DOHH2 (cell line): Measurements from ENCODE around the gene SOD2.

Source experiments
- H3F3A ChIP-seq: fragments of 200-600 bp; sonication (generic), shearing (Covaris generic); 2 replicates; pipeline ENCODE4 v1.6.0; 2016; ENCODE audit warnings: antibody characterized with exemption, mild to moderate bottlenecking; ENCODE audit not compliant: control insufficient read depth, insufficient read depth
- H3K27ac ChIP-seq: fragments of 200-600 bp; sonication (generic); 2 replicates; pipeline ENCODE4 v1.5.1; 2014; ENCODE audit warnings: low read depth, mild to moderate bottlenecking, low read length, moderate library complexity
- H3K27me3 ChIP-seq: fragments of 200-600 bp; sonication (generic); 2 replicates; pipeline ENCODE4 v1.6.1; 2014; ENCODE audit warnings: mild to moderate bottlenecking, low read length, mixed read lengths; ENCODE audit not compliant: control insufficient read depth
- H3K36me3 ChIP-seq: fragments of 200-600 bp; sonication (generic); 2 replicates; pipeline ENCODE4 v1.6.1; 2014; ENCODE audit warnings: mild to moderate bottlenecking, low read length, moderate library complexity, mixed read lengths; ENCODE audit not compliant: control insufficient read depth
- H3K4me1 ChIP-seq: fragments of 200-600 bp; sonication (generic); 2 replicates; pipeline ENCODE4 v1.6.1; 2014; ENCODE audit warnings: mild to moderate bottlenecking, low read length, mixed read lengths; ENCODE audit not compliant: control insufficient read depth
- H3K4me2 ChIP-seq: fragments of 200-600 bp; sonication (generic); 2 replicates; pipeline ENCODE4 v1.6.0; 2014; ENCODE audit warnings: mild to moderate bottlenecking, low read length, moderate library complexity
- H3K4me3 ChIP-seq: fragments of 200-600 bp; sonication (generic); 2 replicates; pipeline ENCODE4 v1.5.1; 2014; ENCODE audit warnings: mild to moderate bottlenecking, low read length, mixed read lengths
- H3K79me2 ChIP-seq: fragments of 200-600 bp; sonication (generic); 2 replicates; pipeline ENCODE4 v1.6.1; 2014; ENCODE audit warnings: mild to moderate bottlenecking, low read length, mixed read lengths; ENCODE audit not compliant: control insufficient read depth
- H3K9me2 ChIP-seq: fragments of 200-600 bp; sonication (generic); replicated peaks from 2 replicates; pipeline ENCODE4 v1.6.1; 2014; ENCODE audit warnings: mild to moderate bottlenecking, low read length, mixed read lengths; ENCODE audit not compliant: control insufficient read depth
- H3K9me3 ChIP-seq: fragments of 200-600 bp; sonication (generic); 2 replicates; pipeline ENCODE4 v1.6.1; 2014; ENCODE audit warnings: antibody characterized with exemption, low read length, mixed read lengths; ENCODE audit not compliant: control insufficient read depth, insufficient read depth
- H4K20me1 ChIP-seq: fragments of 200-600 bp; sonication (generic); 2 replicates; pipeline ENCODE4 v1.6.0; 2014; ENCODE audit warnings: low read depth, mild to moderate bottlenecking, antibody characterized with exemption, low read length, moderate library complexity; ENCODE audit not compliant: control insufficient read depth, insufficient read depth
- EZH2phosphoT487 ChIP-seq: fragments of 200-600 bp; sonication (generic); IDR thresholded peaks from 2 replicates; pipeline ENCODE4 v1.6.1; 2017; ENCODE audit warnings: borderline replicate concordance, mild to moderate bottlenecking, antibody characterized with exemption, low read length, moderate library complexity, mixed read lengths
- TF ChIP-seq, protein P1 (sequence below): fragments of 200-600 bp; sonication (generic); IDR thresholded peaks from one replicate; pipeline ENCODE4 v1.5.1; 2014; ENCODE audit warnings: antibody characterized with exemption, mild to moderate bottlenecking, low read depth, low read length; ENCODE audit not compliant: poor library complexity, severe bottlenecking

Gene SOD2

DNA sequence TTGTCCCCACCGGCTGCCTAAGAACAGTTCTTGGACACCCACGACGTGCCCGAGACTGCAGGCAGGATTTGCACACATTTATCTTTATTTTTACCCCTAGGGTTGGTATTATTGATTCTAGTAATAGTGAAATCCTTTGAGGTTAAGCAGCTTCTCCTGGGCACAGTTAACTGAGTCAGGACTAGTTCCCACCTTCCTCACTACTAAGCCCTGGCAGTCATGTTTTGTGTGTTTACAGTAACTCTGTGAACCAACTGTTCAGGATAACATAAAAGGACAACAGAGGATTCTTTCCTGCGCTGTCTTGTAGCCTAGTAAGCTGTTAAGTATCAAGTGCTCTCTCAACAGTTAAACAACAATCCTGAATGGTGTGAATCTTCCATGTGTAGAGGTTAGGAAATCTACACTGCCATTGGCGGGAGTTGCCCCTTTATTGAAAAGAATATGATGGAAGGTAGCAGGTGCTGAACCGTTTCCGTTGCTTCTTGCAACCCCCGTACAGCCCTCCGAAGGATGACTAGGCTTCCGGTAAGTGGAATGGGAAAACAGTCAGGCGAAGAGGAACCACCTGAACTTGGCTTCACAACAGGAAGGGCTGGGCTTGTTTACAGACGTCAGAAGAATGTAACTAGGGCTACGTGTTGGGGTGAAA lies 979 bp upstream of the SOD2 start:
- Histone ChIP-seq H3F3A (no peaks in the 10 kb centered on the region; the same call in 1 of the 2 replicates), H3K27ac (peak overlapping the region; percentile 55), H3K79me2 (peaks cover 39% of the 10 kb centered on the region), H3K4me1 (peaks cover 35% of the 10 kb centered on the region), H3K27me3 (no peaks in the 10 kb centered on the region), H3K9me3 (no peaks in the 10 kb centered on the region), H3K4me2 (peak overlapping the region; percentile 88), H3K4me3 (peak overlapping the region; percentile 91), H4K20me1 (no peaks in the 10 kb centered on the region), H3K36me3 (peaks cover 23% of the 10 kb centered on the region), H3K9me2 (no peaks in the 10 kb centered on the region)
- TF ChIP-seq, protein P1, sequence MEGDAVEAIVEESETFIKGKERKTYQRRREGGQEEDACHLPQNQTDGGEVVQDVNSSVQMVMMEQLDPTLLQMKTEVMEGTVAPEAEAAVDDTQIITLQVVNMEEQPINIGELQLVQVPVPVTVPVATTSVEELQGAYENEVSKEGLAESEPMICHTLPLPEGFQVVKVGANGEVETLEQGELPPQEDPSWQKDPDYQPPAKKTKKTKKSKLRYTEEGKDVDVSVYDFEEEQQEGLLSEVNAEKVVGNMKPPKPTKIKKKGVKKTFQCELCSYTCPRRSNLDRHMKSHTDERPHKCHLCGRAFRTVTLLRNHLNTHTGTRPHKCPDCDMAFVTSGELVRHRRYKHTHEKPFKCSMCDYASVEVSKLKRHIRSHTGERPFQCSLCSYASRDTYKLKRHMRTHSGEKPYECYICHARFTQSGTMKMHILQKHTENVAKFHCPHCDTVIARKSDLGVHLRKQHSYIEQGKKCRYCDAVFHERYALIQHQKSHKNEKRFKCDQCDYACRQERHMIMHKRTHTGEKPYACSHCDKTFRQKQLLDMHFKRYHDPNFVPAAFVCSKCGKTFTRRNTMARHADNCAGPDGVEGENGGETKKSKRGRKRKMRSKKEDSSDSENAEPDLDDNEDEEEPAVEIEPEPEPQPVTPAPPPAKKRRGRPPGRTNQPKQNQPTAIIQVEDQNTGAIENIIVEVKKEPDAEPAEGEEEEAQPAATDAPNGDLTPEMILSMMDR, result no peak
- no peak for TF ChIP-seq EZH2phosphoT487

DNA sequence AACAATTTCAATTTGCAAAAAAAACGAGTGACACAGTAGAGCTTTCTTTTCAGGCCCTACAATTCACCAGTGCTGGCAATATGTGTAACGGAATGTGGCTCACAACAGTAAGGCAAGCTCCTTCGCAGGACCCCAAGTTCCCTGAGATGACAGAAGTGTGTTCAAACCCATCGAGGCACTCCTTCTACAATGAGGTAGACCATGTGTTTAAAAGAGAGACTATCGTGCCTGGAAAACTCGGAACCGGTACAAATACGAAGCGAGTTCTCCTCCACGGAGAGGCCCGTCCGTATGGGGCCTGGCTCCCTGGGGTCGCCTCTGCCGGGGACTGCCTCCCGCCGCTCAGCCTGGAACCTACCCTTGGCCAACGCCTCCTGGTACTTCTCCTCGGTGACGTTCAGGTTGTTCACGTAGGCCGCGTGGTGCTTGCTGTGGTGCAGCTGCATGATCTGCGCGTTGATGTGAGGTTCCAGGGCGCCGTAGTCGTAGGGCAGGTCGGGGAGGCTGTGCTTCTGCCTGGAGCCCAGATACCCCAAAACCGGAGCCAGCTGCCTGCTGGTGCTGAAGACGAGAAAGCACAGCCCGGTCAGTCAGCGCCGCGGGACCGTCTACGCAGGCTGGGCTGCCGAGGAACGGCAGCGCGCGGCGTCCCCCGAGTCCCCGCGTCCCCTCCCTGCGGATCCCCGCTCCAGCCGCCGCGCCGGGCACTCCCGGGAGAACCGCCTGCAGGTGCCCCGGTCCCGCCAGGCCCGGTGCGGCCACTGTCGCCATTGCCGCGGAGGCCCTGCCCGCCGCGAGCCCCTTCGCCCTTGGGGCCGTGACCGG lies 526 bp downstream of the SOD2 start:
- Histone ChIP-seq H3K4me1 (peaks cover 35% of the 10 kb centered on the region), H3F3A (no peaks in the 10 kb centered on the region; the same call in 1 of the 2 replicates), H3K9me2 (no peaks in the 10 kb centered on the region), H3K9me3 (no peaks in the 10 kb centered on the region), H3K36me3 (peaks cover 38% of the 10 kb centered on the region), H3K4me2 (peak overlapping the region; percentile 100), H3K27me3 (no peaks in the 10 kb centered on the region), H4K20me1 (no peaks in the 10 kb centered on the region), H3K27ac (peak overlapping the region; percentile 45), H3K4me3 (peak overlapping the region; percentile 91), H3K79me2 (peaks cover 51% of the 10 kb centered on the region)
- TF ChIP-seq, protein P1, result no peak
- TF ChIP-seq EZH2phosphoT487, result no peak

DNA sequence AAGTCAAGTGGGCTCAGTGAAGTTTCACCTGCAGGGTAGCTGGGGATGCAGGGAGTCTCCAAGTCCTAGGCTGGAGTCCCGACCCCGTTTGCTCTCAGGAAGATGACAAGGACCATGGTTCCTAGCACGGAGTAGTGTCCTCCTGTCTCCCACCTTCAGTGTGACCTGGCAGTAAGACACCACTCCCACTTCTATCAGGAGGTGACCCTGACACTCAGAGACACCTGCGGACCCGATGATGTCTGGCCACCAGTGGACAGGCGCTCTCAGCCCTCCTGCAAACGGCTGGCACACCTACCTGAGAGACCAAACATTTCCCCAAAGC lies 1.1 kb downstream of the SOD2 start:
- no peaks in the 10 kb centered on the region for H3K9me3 ChIP-seq
- no peaks in the 10 kb centered on the region for H4K20me1 ChIP-seq
- H3K9me2 ChIP-seq, result no peaks in the 10 kb centered on the region
- H3K79me2 ChIP-seq, result peaks cover 51% of the 10 kb centered on the region
- H3K4me3 ChIP-seq, result peak overlapping the region; percentile 91
- peak overlapping the region; percentile 45 for H3K27ac ChIP-seq
- H3K4me1 ChIP-seq, result peaks cover 35% of the 10 kb centered on the region
- H3K27me3 ChIP-seq, result no peaks in the 10 kb centered on the region
- H3K36me3 ChIP-seq, result peaks cover 44% of the 10 kb centered on the region
- peak overlapping the region; percentile 100 for H3K4me2 ChIP-seq
- H3F3A ChIP-seq, result no peaks in the 10 kb centered on the region; the same call in 1 of the 2 replicates
- TF ChIP-seq EZH2phosphoT487, result no peak
- TF ChIP-seq, protein P1, result no peak
